Suppressor macrophage treated with lipopolysaccharide for 4 hours (primary cell): ENCODE results near the gene ADCY2.

ENCODE experiments used
- DNase-seq: peaks from one replicate; pipeline ENCODE4 v3.0.0-alpha.2; 2020

The ADCY2 gene

DNA sequence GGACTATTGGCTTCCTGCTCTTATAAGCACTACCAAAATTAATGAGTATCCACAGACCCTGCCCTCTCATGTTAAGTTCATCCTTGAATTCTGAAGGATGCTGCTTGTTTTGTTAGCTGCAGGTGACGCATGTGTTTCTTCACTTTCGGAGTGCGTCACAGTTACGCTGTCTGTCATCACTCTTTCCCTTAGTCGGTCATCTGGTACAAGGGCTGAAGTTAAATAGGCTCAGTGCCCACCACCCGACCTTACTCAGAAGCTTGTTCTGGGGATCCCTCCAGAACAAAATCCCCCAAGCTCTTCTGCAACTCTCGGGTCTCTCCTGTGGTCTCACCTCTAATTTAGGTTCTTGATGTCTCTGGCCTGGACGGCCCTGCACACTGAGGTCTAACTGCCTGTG lies 51.0 kb downstream of the ADCY2 start:
- no peak for DNase-seq

DNA sequence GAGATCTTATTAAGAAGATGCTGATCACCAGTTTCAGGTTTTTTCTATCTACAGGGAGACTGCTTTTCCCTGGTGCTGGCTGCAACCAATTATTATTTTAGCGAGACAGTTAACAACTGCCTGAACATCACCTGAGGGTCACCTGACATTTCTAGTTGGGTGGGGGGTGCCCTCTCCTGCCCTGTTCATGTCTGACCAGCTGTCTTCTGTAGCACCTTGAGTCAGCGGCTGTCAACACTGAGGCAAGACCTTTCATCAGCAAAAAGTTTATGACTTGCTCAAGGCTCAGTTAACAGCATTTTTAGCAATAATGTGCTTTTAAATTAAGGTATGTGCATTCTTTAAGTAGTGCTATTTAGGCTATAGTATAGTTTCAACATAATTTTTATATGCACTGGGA lies 58.0 kb downstream of the ADCY2 start:
- DNase-seq = no peak

DNA sequence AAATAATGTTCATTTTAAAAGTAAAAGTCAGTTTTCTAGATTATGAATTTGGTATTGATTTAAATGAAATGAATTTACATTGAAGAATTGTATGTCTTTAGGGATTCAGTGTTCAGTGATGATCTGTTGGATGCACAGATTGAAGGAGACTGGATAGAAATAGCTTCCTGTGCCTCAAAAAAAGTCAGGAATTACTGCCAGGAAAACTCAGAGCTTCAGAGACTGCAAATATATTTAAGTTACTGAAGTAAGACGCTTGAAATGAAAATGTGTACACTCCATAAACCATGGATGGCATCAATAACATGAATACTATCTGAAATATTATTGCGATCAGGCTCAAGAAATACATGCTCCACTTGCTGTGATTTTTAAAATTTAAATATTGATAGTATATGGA lies 60.3 kb downstream of the ADCY2 start:
- DNase-seq = no peak

DNA sequence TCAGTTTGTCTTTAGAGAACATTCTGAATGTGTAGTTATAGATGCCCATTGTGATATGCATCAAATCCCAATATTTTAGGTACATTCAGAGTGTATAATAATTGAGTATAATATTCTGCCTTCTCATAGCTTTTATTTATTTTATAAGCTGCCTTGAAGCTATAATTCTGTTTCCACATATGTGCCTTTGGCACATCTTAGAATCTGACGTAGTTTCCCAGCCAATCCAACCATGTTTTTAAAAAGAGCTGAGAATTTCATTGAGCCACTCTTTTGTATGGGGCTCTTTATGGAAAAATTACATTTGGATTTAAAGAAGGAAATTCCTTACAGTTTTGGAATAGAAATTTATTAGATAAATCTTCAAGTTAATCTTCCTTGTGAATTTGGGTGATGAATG lies 65.4 kb downstream of the ADCY2 start:
- no peak for DNase-seq

DNA sequence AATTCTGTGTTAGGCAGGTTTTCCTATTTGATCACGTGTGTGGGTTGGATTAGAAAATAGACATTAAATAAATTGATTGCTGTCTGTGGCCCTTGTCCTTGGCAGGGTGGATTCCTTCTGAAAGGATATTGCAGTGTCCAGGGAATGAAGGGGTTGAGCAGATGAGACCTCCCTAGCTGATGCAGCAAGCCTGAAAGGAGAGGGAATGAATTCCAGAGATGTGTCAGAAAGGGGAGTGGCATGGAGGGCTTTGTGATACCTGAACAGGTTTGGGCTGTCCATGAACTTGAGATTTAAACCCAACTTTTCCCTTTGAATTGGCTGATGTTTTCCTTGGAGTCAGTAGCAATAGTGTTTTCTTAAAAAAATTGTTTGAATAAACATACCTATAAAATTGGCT lies 66.8 kb downstream of the ADCY2 start:
- DNase-seq = no peak

DNA sequence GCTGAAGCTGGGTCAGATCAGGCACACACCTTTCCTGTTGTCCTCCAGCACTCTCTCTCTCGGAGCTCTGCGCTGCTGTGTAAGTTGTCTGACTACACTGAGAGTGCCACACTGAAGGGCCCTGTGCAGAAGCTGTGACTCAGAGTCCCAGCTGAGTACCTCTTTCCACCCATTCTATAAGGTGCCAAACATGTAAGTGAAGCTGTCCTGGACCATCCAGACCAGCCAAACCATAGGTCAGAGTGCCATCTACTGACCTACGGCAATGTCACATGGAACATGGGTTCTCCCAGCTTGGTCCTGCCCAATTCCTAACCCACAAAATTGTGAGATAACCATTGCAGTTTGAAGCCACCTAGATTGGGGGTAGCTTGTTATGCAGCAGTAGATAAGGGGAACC lies 68.2 kb downstream of the ADCY2 start:
- no peak for DNase-seq

DNA sequence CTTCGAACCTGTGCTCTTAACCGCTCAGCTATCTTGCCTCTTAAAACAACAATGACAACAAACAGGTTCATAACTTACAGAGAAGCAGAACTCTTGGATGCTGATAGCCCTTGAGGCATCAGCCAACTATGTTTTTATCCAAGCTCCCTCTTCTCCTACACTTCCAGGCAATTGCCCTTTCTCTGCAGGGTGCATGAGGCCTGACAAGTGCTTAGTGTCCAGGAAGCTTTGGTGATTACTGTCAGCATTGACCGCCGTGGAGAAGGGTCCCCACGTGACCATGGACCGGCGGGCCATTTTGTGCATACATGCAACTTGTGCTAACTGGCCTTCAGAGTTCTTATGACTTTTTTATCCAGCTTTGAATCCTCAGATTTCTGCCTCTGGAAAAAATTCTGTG lies 71.2 kb downstream of the ADCY2 start:
- no peak for DNase-seq

DNA sequence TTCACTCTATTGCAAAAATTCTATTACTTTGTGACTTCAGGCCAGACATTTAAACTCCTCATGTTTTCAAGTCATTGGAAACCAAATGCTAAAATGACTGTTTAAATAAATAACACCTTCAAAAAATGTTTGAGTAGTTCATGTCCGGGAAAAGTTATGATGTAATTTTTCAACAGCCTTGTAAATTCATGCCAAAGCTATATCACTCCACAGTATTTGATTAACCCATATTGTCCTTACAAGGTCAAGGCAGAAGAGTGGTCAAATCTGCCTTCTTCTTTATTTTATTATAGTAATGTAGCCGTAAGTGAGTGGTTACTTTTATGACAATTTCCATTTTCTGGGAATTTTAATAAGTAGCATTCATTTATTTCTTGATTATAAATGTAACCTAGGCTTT lies 72.8 kb downstream of the ADCY2 start:
- no peak for DNase-seq

DNA sequence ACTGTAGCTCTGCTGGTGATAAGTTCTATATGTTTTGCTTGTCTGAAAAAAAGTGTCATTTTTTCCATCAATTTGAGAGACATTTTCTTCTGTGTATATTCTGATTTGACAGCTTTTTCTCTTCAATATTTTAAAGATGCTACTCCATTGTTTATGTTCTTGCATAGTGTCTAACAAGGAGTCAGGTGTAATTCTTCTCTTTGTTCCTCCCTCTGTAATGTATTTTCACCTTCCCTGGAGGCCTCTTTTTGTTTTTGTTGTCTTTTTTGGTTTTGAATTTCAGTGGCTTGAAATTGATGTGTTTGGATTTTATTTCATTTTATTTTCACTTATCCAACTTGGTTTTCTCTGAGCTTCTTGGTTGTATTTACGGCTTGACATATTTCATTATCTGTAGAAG lies 75.8 kb downstream of the ADCY2 start:
- DNase-seq = no peak

DNA sequence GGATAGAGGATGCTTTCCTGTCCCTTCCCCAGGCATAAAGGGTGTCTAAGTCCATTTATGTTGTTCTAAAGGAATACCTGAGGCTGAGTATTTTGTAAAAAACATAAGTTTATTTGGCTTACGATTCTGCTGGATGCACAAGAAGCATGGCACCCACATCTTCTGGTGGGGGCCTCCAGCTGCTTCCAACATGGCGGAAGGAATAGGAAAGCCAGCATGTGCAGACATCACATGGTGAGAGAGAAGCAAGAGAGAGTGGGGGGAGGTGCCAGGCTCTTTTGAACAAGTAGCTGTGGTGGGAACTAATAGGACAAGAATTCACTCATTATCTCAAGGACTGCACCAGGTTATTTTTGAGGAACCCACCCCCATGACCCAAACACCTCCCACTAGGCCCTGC lies 77.2 kb downstream of the ADCY2 start:
- no peak for DNase-seq

DNA sequence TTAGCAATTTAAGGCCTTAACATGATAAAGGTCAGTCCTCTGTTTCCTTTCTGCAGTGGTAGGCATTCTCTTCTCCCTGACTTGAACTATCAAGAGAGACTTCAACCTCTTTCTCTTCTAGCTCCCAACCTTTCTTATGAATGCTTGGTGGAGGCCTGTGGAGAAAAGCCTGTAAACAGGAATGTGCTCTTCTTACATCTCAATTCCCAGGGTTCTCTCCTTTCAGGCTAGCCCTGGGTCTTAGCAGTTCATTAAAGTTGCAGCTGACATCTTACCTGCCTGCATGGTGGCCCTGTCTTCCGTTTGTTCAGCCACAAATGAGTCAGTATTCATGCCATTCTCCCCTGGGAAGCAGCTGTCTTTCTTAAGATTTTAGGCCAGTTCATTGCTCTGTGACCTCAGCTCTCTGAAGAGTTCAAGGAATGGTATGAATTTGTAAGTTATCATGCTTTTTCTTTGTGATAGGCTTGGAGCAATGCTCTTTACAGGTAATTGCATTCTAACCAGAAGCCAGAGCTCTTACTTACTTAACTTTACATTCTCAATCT lies 77.8 kb downstream of the ADCY2 start:
- no peak for DNase-seq

DNA sequence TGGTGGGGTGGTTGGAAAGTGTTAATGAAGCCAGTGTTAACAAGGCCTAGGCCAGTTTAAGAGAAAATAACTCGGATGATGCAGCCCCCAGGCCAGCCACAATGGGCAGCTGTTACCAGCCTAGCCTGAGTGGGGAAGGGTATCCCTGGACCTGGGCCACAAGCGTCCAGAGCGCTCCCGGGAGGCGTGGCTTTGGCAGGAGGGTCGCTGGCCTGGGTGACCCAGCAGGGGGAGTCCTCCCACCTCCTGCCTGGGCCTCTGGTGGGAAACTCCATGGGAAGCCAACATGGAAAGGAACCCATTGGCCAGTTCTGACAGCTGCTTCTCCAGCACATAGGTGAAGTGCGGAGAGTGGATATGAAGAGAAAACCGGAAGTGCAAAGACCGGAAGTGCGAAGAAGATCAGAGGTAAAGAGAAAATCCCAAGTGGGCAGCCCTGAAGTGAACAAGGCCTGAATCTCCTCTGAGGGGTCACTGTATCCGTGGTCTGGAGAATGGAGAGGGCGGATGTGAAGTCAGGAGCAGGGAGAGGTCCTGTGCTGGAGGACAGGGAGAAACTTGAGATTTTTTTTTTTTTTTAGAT lies 79.0 kb downstream of the ADCY2 start:
- DNase-seq = no peak

DNA sequence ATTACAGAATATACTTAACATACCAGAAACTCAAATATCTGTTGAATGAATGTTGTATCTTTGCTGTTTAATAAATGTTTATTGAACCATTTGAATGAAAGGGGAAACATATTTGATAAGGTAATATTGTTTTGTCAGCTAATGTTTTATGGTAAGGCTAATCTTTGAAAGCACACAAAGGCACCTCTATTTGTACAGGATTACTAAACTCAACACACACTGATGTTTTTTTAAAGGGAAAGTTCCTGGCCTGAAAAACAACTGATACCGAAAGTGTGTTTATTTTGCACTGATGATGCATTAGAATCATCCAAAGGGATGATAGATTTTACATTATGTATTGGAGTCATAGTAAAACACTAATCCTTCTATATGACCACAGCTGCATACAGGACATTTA lies 82.5 kb downstream of the ADCY2 start:
- DNase-seq = no peak

DNA sequence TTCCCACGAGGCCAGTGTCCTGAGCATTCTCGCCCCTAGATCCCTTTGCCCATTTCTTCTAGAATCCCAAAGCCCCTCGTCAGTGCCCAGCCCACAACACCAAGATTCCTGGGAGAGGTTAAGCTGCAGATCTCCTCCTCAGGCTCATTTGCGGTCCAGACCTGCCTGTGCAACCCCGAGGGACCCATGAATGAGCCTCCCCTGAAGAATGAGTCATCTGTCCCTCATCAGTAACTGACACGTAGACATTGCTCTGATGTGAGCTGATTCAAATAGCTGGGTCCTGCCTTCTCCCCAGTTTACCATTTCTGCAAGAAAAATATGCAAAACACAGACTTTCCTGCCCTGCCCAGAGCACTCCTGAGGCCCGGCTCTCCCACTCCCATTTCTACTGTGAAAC lies 92.8 kb downstream of the ADCY2 start:
- no peak for DNase-seq

DNA sequence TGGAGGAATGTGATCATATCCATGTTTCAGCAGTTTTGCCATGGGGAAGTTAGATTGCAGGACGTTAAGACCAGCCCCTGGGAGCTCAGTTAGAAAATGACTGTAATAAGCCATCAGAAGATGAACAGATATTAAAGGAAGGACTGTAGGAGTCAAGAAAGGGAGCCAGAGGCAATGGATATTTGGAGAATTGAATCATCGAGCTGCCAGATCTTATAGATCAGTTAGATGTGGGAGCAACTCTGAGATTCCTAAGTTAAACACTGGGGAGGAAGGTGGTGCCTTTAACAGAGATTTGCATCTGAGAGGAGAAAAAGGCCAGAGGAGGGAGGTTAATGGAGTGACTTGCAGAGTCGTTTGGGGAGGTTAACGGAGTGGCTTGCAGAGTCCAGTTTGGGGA lies 96.4 kb downstream of the ADCY2 start:
- DNase-seq = no peak

DNA sequence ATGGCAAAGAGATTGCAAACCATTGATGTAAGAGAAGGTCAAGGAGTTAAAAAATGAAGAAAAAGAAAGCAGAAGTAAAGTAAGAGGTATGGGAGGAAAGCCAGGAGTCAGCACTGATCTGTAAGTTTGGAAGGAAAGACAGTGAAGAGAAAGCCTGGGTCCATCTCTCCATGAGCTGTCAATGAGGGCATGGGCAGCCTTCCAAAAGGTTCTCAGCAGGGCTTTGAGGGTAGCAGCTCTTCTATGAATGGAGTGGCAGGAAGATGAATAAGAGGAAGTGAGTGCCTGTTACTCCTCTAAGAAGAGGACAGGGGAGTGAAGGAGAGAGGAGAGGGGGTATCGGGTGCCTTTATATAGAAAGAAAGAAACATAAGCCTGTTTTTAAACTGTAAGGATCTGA lies 97.1 kb downstream of the ADCY2 start:
- no peak for DNase-seq

DNA sequence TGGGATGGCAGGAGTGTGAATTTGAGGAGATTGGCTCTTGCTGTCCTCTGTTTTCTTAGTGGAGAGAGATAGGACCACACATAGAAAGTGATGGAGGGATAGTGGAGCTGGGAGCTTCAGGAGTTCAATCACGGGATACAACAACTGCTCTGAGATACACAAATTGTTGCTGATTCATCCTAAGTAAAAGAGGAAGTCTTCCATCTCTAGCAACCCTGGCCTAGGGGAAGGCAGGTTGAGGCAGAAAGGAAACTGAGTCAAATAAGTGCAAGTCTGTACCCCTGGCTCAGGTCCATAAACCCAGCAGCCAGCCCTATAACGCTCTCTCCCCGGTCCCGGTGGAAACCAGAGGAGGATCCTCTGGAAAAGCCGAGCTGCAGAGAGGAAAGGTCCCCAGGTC lies 97.7 kb downstream of the ADCY2 start:
- DNase-seq = no peak

DNA sequence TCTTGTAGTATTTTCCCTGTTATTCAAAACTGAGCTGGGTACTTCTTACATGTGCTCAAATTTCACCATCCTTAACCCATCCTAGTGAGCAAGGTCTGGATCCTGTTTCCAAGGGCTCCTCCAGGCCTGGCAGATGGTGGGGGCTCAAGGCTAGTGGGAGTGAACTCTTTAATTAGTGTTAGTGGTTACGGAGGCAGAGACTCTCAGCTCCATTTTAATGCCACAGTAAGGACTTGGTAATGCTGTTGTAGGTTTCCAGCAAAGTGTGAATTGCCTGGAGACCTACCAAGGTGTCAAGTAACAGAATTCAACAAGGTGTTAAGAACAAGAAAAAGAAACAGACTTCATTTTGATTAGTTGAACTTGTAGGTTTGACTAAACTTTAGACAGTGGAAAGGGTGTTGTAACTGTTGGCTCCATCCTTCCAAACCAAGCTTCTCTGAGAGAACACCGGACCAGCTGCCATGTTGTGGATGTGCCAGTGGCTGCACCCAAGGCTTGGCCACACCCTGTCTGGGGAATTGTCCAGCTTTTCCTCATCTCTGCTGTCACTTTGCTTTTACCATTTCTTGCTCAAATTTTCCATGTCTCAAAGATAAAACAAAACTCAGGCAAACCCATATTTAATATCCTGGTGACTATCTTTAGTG lies 98.7 kb downstream of the ADCY2 start:
- no peak for DNase-seq

DNA sequence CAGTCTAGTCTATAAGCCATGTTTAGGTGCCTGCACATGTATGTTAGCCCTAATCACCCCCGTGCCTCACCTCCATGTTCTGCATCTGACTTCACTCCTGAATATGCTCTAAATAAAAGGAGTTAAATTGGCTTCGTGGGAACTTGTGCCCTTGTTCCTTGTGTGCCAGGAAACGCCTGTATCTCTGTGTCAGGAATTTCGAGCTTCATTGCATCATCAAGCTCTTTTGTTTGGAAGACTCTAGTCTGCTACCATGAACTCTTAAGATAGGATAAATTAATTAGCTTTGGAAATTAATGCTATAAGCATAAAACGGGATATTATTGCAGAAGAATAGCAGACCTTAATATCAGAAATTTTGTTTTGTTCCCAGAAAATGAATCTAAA lies 99.2 kb downstream of the ADCY2 start:
- no peak for DNase-seq

DNA sequence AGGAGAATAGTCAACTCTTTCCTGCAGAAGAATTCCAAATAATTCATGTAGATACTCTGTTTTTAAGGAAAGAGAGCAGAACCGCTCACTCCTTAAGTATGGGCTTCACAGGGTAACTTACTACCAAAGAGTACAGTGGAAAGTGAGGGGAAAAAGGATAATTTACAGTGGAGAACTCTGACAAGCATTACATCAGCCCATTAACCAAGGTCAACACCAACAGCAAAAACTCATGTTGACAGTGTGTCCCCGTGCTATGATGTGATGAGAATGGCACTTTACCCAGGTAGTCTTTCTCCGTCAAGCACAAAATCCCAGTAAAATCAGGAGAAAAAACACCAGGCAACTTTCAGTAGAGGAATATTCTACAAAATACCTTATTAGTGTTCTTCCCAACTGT lies 104.3 kb downstream of the ADCY2 start:
- no peak for DNase-seq

DNA sequence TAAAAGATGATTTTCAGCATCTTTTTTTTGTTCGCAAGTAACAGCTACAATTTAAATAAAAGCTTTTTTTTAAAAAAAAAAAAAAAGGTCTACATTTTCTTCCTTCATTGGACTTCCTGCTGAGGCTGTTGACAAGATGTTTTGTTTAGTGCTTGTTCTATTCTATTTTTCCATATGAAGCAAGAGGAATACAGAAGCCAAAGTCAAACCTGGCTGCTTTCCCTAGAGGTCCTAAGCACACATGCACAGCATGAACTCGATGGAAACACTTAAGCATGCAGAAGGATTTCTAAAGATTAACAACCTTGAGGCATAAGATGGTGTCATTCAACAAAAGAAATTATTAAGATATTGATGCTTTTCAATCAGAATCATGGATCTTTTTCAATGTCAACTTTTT lies 105.1 kb downstream of the ADCY2 start:
- DNase-seq = no peak

DNA sequence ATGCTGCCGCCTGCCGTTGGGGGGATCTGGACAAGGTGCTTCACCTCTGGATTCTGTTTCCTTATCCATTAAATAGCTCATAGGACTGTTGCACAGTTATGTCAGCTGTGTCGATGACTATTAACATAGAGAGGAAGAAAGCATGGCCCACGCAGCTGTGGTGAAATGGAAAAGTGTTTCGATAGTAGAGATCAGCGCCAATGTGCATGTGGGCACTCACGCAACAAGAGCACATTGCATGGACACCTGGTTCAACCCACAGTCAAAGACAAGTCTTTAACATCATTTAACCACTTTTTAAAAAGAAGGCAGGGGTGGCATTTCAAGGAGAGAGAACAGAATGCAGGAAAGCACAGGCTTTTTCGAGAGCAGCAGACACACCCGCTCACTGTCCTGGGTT lies 107.6 kb downstream of the ADCY2 start:
- DNase-seq = no peak

DNA sequence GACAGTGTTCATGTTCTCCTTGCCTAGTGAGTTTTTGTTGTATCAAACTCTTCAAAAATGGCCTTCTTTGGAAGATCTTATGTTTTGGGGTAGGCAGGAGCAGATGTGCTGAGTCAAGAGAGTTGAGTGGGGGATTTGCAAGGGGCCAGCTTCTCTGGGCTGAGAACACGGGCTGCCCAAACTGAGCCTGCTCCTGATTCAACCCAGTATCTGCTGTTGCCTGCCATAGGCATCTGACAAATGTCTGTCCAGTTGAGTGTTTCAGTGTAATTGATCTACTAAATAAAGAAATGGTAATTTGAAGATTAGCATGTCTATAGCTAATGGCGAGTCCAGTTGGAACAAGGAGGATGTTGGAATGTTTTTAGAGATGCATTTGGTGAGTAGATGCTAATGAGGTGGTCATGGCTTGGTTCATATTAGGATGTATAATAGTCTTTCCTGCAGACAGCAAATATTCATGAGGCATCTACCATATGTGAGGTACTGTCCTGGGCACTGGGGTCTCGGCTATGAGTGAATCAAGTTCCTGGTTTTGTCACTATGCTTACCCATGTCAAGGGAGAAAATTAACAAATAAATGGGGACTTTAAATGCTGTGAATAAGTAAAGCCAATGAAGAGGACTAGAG lies 119.5 kb downstream of the ADCY2 start:
- no peak for DNase-seq

DNA sequence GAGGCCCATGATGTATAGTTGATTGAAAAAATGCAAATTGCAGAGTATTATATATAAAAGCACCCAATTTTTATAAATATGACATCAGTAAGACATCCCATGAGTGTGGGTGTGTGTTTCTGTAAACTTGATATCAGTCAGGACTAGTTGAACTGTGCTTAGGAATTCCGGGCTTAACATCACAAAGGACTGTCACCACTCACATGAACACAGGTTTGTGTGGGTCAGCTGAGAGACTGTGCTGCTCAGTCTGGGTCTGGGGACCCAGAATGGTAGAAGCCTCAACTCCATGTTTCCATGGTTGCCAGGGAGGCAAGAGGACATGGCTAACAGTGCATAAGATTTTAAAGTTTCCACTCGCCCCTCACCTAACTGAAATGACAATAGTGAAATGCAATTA lies 120.3 kb downstream of the ADCY2 start:
- no peak for DNase-seq

DNA sequence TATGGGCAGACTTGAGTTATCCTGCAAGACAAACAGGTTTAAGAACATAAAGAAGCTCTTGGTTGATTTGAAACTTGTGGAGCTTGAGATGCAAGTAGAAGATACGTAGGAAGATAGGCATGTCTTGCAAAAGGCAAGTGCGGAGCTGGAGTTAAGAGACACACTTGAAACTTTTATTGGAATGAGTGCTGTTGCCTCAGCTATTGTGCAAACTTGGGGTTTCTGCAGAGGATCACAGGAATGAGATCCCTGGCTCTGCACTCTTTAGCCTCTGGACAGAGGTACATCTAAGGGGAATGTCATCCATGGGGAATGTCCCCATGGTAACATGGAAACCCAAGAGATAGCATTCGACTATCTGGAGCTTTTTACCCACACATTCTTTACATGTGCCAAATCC lies 121.1 kb downstream of the ADCY2 start:
- no peak for DNase-seq
